ENCODE results near the gene LAMA1. TPM values are rescaled to one million over a fixed set of nuclear protein-coding genes. Genes with fewer than 3 reads are reported as not detected.

The LAMA1 gene
- total RNA-seq, 1 donor from 2014 or later, result not detected

DNA sequence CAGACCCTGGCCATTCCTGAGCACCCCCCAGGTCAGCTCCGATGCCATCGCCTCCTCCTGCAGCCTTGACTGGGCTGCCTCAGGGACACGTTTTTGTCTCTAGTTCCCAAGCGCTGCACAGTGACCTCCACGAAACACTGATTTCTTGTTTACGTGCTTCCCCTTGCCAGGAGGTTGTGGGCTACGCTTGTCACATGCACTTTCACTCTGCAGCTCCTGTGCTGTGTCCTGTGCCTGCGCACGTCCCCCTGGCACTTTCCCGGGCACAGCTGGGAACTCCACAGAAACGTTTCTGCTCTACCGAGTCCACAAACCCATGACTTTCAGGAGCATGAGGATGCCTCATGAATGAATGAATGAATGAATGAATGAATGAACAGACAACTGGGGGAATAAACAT lies 160.6 kb downstream of the LAMA1 start:
- no peaks in the 10 kb centered on the region for H3K36me3 ChIP-seq
- H3K4me1 ChIP-seq, result no peaks in the 10 kb centered on the region
- no peak overlapping the region for H3K27ac ChIP-seq (replicated peaks)
- TF ChIP-seq, protein P1, sequence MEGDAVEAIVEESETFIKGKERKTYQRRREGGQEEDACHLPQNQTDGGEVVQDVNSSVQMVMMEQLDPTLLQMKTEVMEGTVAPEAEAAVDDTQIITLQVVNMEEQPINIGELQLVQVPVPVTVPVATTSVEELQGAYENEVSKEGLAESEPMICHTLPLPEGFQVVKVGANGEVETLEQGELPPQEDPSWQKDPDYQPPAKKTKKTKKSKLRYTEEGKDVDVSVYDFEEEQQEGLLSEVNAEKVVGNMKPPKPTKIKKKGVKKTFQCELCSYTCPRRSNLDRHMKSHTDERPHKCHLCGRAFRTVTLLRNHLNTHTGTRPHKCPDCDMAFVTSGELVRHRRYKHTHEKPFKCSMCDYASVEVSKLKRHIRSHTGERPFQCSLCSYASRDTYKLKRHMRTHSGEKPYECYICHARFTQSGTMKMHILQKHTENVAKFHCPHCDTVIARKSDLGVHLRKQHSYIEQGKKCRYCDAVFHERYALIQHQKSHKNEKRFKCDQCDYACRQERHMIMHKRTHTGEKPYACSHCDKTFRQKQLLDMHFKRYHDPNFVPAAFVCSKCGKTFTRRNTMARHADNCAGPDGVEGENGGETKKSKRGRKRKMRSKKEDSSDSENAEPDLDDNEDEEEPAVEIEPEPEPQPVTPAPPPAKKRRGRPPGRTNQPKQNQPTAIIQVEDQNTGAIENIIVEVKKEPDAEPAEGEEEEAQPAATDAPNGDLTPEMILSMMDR (IDR thresholded peaks at IDR 0.05; ENCODE audit: borderline replicate concordance), result no peak
- no peak overlapping the region for H3K4me3 ChIP-seq
- DNase-seq, result no peak
- intact Hi-C loops (cut with micrococcal nuclease), result no loop called here
- peaks cover 23% of the 10 kb centered on the region for H3K27me3 ChIP-seq (ENCODE audit: low read depth)
- peaks cover 7% of the 10 kb centered on the region for H3K9me3 ChIP-seq (replicated peaks)

GRCh38 chr18:6956495-6956894 lies 161.1 kb downstream of the LAMA1 start:
- no peak for DNase-seq
- H3K4me1 ChIP-seq, result no peaks in the 10 kb centered on the region
- intact Hi-C loops (cut with micrococcal nuclease), result no loop called here
- H3K4me3 ChIP-seq, result no peak overlapping the region
- peaks cover 24% of the 10 kb centered on the region for H3K27me3 ChIP-seq (ENCODE audit: low read depth)
- H3K36me3 ChIP-seq, result no peaks in the 10 kb centered on the region
- peaks cover 7% of the 10 kb centered on the region for H3K9me3 ChIP-seq (replicated peaks)
- H3K27ac ChIP-seq (replicated peaks), result no peak overlapping the region
- TF ChIP-seq, protein P1 (IDR thresholded peaks at IDR 0.05; ENCODE audit: borderline replicate concordance), result no peak

DNA sequence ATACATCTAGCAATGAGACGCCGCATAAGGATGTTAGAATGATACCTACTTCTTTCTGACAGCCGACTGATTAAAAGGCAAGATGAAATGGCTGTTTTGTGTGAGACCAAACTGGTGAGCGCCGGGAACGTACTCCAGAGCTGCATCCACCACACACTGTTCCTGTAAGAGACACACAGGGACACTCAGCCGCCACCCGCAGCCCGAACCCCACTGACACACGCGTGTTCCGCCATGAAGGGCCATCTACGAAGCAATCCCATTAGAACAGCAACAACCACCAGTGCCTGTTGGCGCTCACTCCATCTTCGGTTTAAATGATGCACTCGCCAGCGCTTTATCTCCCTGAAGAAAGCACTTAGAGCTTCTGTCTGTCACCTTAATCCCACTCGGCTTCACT lies 162.3 kb downstream of the LAMA1 start:
- TF ChIP-seq, protein P1 (IDR thresholded peaks at IDR 0.05; ENCODE audit: borderline replicate concordance), result no peak
- H3K9me3 ChIP-seq (replicated peaks), result peaks cover 4% of the 10 kb centered on the region
- no peak overlapping the region for H3K27ac ChIP-seq (replicated peaks)
- no peak overlapping the region for H3K4me3 ChIP-seq
- H3K27me3 ChIP-seq (ENCODE audit: low read depth), result peaks cover 24% of the 10 kb centered on the region
- no peaks in the 10 kb centered on the region for H3K36me3 ChIP-seq
- intact Hi-C loops (cut with micrococcal nuclease), result no loop called here
- no peaks in the 10 kb centered on the region for H3K4me1 ChIP-seq
- DNase-seq, result no peak

DNA sequence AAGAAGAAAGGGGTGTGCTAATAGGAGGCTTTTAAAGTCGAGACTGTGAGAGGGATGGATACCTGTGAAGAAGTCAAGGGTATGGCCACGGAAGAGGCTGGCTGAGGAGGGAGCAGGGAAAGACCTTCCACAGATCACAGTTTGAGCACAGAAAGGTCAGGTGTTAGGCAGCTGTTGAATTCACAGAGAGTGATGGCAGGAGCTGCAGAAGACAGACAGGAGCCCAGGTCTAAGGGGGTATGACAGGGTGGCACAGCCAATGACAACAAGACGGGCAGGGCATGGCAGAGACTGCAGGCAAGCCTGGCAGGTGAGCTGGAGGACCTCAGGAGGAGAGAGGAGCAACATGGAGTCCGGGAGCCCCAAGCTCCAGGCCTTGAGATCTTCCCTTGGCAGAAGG lies 163.1 kb downstream of the LAMA1 start:
- TF ChIP-seq, protein P1 (IDR thresholded peaks at IDR 0.05; ENCODE audit: borderline replicate concordance), result no peak
- Histone ChIP-seq H3K9me3 (replicated peaks) (no peaks in the 10 kb centered on the region), H3K27ac (replicated peaks) (no peak overlapping the region), H3K4me3 (no peak overlapping the region), H3K4me1 (no peaks in the 10 kb centered on the region), H3K36me3 (no peaks in the 10 kb centered on the region), H3K27me3 (ENCODE audit: low read depth) (peaks cover 24% of the 10 kb centered on the region)
- no peak for DNase-seq
- intact Hi-C loops (cut with micrococcal nuclease), result no loop called here

DNA sequence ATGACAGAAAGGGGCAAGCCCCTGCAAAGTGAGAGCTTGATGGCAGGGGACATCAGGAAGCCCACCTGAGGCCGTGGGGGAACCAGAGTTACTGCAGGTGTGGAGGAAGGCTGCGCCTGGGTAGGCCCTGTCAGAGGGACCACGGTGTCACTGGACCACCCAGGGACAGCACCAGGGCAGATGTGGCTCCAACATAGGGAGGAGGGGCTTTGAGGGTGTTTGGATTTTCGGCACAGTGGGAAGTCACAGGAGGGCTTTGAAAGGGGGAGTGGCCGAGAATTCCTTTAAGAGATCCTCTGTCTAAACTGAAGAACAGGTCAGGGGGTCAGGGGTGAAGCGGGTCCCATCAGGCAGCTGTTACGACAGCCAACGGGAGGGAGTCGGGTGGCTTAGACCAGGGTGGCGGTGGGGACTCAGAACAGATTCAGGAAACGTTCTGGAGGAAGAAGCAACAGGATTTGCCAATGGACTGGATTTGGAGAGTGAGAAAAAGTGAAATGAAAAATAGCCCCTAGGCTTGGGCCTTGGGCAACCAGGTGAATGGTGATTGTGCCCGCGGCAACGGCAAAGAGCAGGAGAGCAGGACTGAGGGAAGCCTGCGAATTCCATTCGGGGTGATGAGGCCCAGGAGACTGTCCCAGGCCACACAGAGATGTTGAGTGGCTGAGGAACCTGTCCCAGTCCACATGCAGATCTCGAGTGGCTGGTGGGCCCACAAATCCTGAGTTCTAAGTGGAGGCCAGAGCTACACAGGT lies 166.1 kb downstream of the LAMA1 start:
- no peak for DNase-seq
- H3K4me1 ChIP-seq, result no peaks in the 10 kb centered on the region
- no peaks in the 10 kb centered on the region for H3K36me3 ChIP-seq
- H3K4me3 ChIP-seq, result no peak overlapping the region
- no peaks in the 10 kb centered on the region for H3K9me3 ChIP-seq (replicated peaks)
- intact Hi-C loops (cut with micrococcal nuclease), result no loop called here
- peaks cover 28% of the 10 kb centered on the region for H3K27me3 ChIP-seq (ENCODE audit: low read depth)
- no peak overlapping the region for H3K27ac ChIP-seq (replicated peaks)
- TF ChIP-seq, protein P1 (IDR thresholded peaks at IDR 0.05; ENCODE audit: borderline replicate concordance), result no peak
